Measurements from ENCODE around the gene RAB11FIP3. TPM values are rescaled to one million over a fixed set of nuclear protein-coding genes. Genes with fewer than 3 reads are reported as not detected.
"Not testable (repeated sequence)": the region's sequence is repeated elsewhere in the genome, so short reads cannot be mapped to it uniquely, and the experiment has no call there.

Gene RAB11FIP3
- total RNA-seq, 1 donor = 23.4 TPM

- no peak for DNase-seq (ENCODE audit: low read depth in 2 of 3, low spot score in 2 of 3)
These were observed 65.3 kb downstream of the RAB11FIP3 start for GRCh38 chr16:490768-491167.

- DNase-seq (ENCODE audit: low read depth in 2 of 3, low spot score in 2 of 3) = no peak
These were observed 65.9 kb downstream of the RAB11FIP3 start for GRCh38 chr16:491220-491919.

- no peak for DNase-seq (ENCODE audit: low read depth in 2 of 3, low spot score in 2 of 3)
These were observed 66.9 kb downstream of the RAB11FIP3 start for GRCh38 chr16:492211-492875.

GRCh38 chr16:494676-495075, 69.2 kb downstream of the RAB11FIP3 start:
- not testable (repeated sequence) for DNase-seq (ENCODE audit: low read depth in 2 of 3, low spot score in 2 of 3)

- peak in 2 of 3 donors; percentile 40 to 52 for DNase-seq (ENCODE audit: low read depth in 2 of 3, low spot score in 2 of 3)
These were observed 69.8 kb downstream of the RAB11FIP3 start for GRCh38 chr16:495127-495748.

- no peak for DNase-seq (ENCODE audit: low read depth in 2 of 3, low spot score in 2 of 3)
These were observed 70.8 kb downstream of the RAB11FIP3 start for GRCh38 chr16:496097-496886.

GRCh38 chr16:497258-497657, 71.8 kb downstream of the RAB11FIP3 start:
- no peak for DNase-seq (ENCODE audit: low read depth in 2 of 3, low spot score in 2 of 3)

- no peak for DNase-seq (ENCODE audit: low read depth in 2 of 3, low spot score in 2 of 3)
These were observed 74.5 kb downstream of the RAB11FIP3 start for GRCh38 chr16:499924-500323.

GRCh38 chr16:500709-501108, 75.3 kb downstream of the RAB11FIP3 start:
- no peak for DNase-seq (ENCODE audit: low read depth in 2 of 3, low spot score in 2 of 3)

- no peak for DNase-seq (ENCODE audit: low read depth in 2 of 3, low spot score in 2 of 3)
These were observed 76.9 kb downstream of the RAB11FIP3 start for GRCh38 chr16:502179-502943.

GRCh38 chr16:503150-504071, 78.0 kb downstream of the RAB11FIP3 start:
- no peak for DNase-seq (ENCODE audit: low read depth in 2 of 3, low spot score in 2 of 3)

- no peak for DNase-seq (ENCODE audit: low read depth in 2 of 3, low spot score in 2 of 3)
These were observed 80.2 kb downstream of the RAB11FIP3 start for GRCh38 chr16:505479-506245.

- DNase-seq (ENCODE audit: low read depth in 2 of 3, low spot score in 2 of 3) = no peak
These were observed 80.7 kb downstream of the RAB11FIP3 start for GRCh38 chr16:506246-506546.

- not testable (repeated sequence) for DNase-seq (ENCODE audit: low read depth in 2 of 3, low spot score in 2 of 3)
These were observed 82.1 kb downstream of the RAB11FIP3 start for GRCh38 chr16:507527-507926.

GRCh38 chr16:507996-508395, 82.5 kb downstream of the RAB11FIP3 start:
- DNase-seq (ENCODE audit: low read depth in 2 of 3, low spot score in 2 of 3) = no peak

GRCh38 chr16:508884-509736, 83.7 kb downstream of the RAB11FIP3 start:
- no peak for DNase-seq (ENCODE audit: low read depth in 2 of 3, low spot score in 2 of 3)

GRCh38 chr16:510066-510825, 84.8 kb downstream of the RAB11FIP3 start:
- DNase-seq (ENCODE audit: low read depth in 2 of 3, low spot score in 2 of 3) = no peak
